ENCODE measurements around the gene DAB1. TPM values are rescaled to one million over a fixed set of nuclear protein-coding genes. Genes with fewer than 3 reads are reported as not detected.

The DAB1 gene
- total and polyA plus RNA-seq, 10 of the 15 experiments (the other 5 are each of a cell fraction or from before 2014, with no cell fraction given), result 0.02 to 0.10 (median 0.03) TPM; not detected in 5

- no peak for TF ChIP-seq NKRF (conservative IDR thresholded peaks at IDR 0.05)
- TF ChIP-seq RUNX3 (IDR thresholded peaks at IDR 0.05; ENCODE audit: low read length), result peak; percentile 92
- no peak for TF ChIP-seq GATAD2B (conservative IDR thresholded peaks at IDR 0.05; ENCODE audit: low read depth)
- no peak for TF ChIP-seq NR2C1 (IDR thresholded peaks at IDR 0.05)
- TF ChIP-seq SKIL (IDR thresholded peaks at IDR 0.05; ENCODE audit: low read depth, poor library complexity, severe bottlenecking), result peak; percentile 90
- TF ChIP-seq ETV6 (conservative IDR thresholded peaks at IDR 0.05 in 1 of 2, IDR thresholded peaks at IDR 0.05 in 1 of 2; ENCODE audit: borderline replicate concordance in 1 of 2, low read depth in 1 of 2), result no peak
- TF ChIP-seq NFIC (IDR thresholded peaks at IDR 0.05; ENCODE audit: low read depth, low read length), result peak; percentile 83; the same call in 1 of the 2 replicates
- no peak for TF ChIP-seq CTCF (IDR thresholded peaks at IDR 0.05 in 2 of 3, conservative IDR thresholded peaks at IDR 0.05 in 1 of 3; ENCODE audit: control insufficient read depth in 2 of 3, extremely low read depth in 1 of 3, insufficient read depth in 1 of 3, low read depth in 3 of 3, low read length in 3 of 3)
- peak; percentile 58; the same call in 1 of the 2 replicates for TF ChIP-seq CREB1 (IDR thresholded peaks at IDR 0.05; ENCODE audit: low read depth)
- TF ChIP-seq KDM1A (IDR thresholded peaks at IDR 0.05; ENCODE audit: borderline replicate concordance), result no peak
- no peak for TF ChIP-seq KLF5 (IDR thresholded peaks at IDR 0.05; ENCODE audit: partially characterized antibody)
- no peak for TF ChIP-seq NR2C2 (IDR thresholded peaks at IDR 0.05; ENCODE audit: borderline replicate concordance, control insufficient read depth, insufficient read length, low read depth)
- TF ChIP-seq TCF3 (IDR thresholded peaks at IDR 0.05; ENCODE audit: borderline replicate concordance, insufficient read depth, low read depth, low read length), result no peak
- TF ChIP-seq CEBPZ (IDR thresholded peaks at IDR 0.05; ENCODE audit: low read depth, low read length), result no peak
- TF ChIP-seq NBN (IDR thresholded peaks at IDR 0.05), result no peak
- no peak for TF ChIP-seq TBL1XR1 (IDR thresholded peaks at IDR 0.05; ENCODE audit: low read depth, low read length)
- no peak for TF ChIP-seq SP1 (IDR thresholded peaks at IDR 0.05; ENCODE audit: low read depth, low read length)
Observed at GRCh38 chr1:57167997-57168396, 255.9 kb downstream of the DAB1 start (continued).
